ENCODE results near the gene RIMKLB.
"Not testable (repeated sequence)": the region's sequence is repeated elsewhere in the genome, so short reads cannot be mapped to it uniquely, and the experiment has no call there.

DNA sequence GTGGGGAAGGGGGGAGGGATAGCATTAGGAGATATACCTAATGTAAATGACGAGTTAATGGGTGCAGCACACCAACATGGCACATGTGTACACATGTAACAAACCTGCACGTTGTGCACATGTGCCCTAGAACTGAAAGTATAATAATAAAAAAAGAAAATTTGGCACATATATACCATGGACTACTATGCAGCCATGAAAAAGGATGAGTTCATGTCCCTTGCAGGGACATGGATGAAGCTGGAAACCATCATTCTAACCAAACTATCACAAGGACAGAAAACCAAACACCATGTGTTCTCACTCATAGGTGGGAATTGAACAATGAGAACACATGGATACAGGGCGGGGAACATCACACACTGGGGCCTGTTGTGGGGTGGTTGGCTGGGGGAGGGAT lies 103.4 kb downstream of the RIMKLB start:
- TF ChIP-seq, protein P1, sequence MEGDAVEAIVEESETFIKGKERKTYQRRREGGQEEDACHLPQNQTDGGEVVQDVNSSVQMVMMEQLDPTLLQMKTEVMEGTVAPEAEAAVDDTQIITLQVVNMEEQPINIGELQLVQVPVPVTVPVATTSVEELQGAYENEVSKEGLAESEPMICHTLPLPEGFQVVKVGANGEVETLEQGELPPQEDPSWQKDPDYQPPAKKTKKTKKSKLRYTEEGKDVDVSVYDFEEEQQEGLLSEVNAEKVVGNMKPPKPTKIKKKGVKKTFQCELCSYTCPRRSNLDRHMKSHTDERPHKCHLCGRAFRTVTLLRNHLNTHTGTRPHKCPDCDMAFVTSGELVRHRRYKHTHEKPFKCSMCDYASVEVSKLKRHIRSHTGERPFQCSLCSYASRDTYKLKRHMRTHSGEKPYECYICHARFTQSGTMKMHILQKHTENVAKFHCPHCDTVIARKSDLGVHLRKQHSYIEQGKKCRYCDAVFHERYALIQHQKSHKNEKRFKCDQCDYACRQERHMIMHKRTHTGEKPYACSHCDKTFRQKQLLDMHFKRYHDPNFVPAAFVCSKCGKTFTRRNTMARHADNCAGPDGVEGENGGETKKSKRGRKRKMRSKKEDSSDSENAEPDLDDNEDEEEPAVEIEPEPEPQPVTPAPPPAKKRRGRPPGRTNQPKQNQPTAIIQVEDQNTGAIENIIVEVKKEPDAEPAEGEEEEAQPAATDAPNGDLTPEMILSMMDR (IDR thresholded peaks at IDR 0.05 in 2 of 3, conservative IDR thresholded peaks at IDR 0.05 in 1 of 3; ENCODE audit: borderline replicate concordance in 1 of 3, insufficient read depth in 1 of 3, low read depth in 2 of 3, low read length in 2 of 3), result not testable (repeated sequence)
- not testable (repeated sequence) for TF ChIP-seq RAD21 (IDR thresholded peaks at IDR 0.05; ENCODE audit: low read depth); POLR2A (IDR thresholded peaks at IDR 0.05; ENCODE audit: borderline replicate concordance, extremely low read depth, insufficient read depth, insufficient read length); EZH2 (IDR thresholded peaks at IDR 0.05); POLR2AphosphoS5 (IDR thresholded peaks at IDR 0.05; ENCODE audit: low read depth, low read length); SIN3A (IDR thresholded peaks at IDR 0.05; ENCODE audit: low read depth); EGR1 (IDR thresholded peaks at IDR 0.05; ENCODE audit: low read depth); JUND (IDR thresholded peaks at IDR 0.05); EZH2phosphoT487 (IDR thresholded peaks at IDR 0.05; ENCODE audit: borderline replicate concordance); ZNF274 (IDR thresholded peaks at IDR 0.05; ENCODE audit: low read depth, low read length)
- TF ChIP-seq, protein P2, sequence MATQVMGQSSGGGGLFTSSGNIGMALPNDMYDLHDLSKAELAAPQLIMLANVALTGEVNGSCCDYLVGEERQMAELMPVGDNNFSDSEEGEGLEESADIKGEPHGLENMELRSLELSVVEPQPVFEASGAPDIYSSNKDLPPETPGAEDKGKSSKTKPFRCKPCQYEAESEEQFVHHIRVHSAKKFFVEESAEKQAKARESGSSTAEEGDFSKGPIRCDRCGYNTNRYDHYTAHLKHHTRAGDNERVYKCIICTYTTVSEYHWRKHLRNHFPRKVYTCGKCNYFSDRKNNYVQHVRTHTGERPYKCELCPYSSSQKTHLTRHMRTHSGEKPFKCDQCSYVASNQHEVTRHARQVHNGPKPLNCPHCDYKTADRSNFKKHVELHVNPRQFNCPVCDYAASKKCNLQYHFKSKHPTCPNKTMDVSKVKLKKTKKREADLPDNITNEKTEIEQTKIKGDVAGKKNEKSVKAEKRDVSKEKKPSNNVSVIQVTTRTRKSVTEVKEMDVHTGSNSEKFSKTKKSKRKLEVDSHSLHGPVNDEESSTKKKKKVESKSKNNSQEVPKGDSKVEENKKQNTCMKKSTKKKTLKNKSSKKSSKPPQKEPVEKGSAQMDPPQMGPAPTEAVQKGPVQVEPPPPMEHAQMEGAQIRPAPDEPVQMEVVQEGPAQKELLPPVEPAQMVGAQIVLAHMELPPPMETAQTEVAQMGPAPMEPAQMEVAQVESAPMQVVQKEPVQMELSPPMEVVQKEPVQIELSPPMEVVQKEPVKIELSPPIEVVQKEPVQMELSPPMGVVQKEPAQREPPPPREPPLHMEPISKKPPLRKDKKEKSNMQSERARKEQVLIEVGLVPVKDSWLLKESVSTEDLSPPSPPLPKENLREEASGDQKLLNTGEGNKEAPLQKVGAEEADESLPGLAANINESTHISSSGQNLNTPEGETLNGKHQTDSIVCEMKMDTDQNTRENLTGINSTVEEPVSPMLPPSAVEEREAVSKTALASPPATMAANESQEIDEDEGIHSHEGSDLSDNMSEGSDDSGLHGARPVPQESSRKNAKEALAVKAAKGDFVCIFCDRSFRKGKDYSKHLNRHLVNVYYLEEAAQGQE (IDR thresholded peaks at IDR 0.05; ENCODE audit: low read depth), result not testable (repeated sequence)

Measured in HCT116 (cell line).